Suprapubic skin (tissue), 3 donors: ENCODE results near the gene FAM193A.

Experiments used
- CTCF ChIP-seq, 2 donors: fragments of 200-600 bp in 1 of 2; fragments of 450-650 bp in 1 of 2; sonication (generic) in 1 of 2; IDR thresholded peaks; one replicate each; pipeline ENCODE4 v1.5.1; 2016 to 2019; ENCODE audit warnings: antibody characterized with exemption in 2 of 2, mild to moderate bottlenecking in 1 of 2, moderate library complexity in 1 of 2
- POLR2AphosphoS5 ChIP-seq, 3 donors: sonication (generic); formaldehyde crosslinking; IDR thresholded peaks; one replicate each; pipeline ENCODE4 v1.6.1; 2017; ENCODE audit warnings: antibody characterized with exemption in 3 of 3

GRCh38 chr4:2755821-2756690, 219.6 kb downstream of the FAM193A start, which contains the start of gene TNIP2:
- TF ChIP-seq POLR2AphosphoS5 (IDR thresholded peaks at IDR 0.05) (peak in 1 of 3 donors; percentile 41), CTCF (IDR thresholded peaks at IDR 0.05) (peak in 1 of 2 donors; percentile 51)
